HG02885 (cell line): ENCODE data around the gene TSC2.
"Not testable (repeated sequence)": the region's sequence is repeated elsewhere in the genome, so short reads cannot be mapped to it uniquely, and the experiment has no call there.

ENCODE experiments used
- ATAC-seq: cut with Tn5 transposase; IDR thresholded peaks from one replicate; pipeline ENCODE4 v1.9.1; 2021; ENCODE audit warnings: mild to moderate bottlenecking; ENCODE audit not compliant: unreplicated experiment, poor library complexity

The TSC2 gene

DNA sequence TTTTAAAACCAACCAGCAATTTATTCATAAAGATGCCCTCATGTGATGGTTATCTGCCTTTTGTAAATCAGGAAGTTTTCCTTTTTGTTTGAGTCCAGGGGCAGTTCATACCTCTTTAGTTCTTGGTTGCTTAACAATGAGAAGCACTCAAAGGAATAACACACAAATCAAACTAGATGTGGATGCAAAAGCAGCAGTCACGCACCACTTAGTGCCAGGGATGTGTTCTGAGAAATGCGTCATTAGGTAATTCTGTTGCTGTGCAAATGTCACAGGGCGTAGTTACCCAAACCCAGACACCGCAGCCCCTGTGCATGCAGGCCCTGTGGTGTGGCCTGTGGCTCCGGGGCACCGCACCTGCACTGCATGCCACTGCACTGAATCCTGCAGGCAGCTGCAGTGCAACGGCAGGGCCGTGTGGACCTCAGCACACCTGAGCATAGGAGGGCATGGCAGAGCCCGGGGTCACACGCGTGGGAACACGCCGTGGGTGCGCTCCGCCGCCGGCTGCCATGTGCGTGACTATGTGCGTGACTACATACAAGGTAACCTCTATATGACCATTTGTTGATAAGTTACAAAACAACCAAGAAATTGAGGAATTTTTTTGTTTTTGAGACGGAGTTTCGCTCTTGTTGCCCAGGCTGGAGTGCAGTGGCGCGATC is 48.3 kb downstream of the TSC2 start:
- ATAC-seq, result no peak

DNA sequence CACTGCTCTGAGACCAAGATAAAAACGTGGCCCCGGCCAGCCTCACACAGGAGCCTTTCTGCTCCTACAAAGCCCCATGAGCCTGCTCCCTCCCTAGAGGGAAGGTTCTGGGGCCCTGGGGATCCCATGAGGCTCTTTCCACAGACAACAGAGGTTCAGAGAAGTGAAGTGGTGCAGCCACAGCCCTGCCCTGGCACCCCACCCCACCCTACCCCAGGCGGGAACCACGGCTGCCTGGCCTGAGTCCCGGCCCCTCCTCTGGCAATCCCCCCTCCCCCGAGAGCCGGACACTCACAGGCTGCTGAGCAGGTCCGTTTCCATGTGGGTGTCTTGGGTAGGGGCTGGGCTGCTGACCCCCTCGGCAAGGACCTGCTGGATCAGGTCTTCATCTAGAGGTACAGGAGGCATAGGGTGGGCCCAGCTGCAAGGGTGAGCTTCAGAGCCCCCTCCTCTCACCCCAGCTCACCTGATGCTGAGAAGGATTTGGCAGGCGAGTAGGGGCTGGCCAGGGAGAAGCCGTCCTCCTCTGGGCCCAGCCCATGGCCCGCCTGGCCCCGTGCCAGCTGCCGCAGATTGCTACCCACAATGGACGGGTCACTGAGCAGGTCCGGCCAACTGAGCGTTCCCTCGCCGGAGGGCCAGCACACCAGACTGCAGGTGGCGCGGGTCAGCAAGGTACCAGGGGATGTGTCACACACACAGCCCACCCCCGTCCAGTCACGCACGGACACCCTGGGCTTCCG is 49.2 kb downstream of the TSC2 start:
- no peak for ATAC-seq

DNA sequence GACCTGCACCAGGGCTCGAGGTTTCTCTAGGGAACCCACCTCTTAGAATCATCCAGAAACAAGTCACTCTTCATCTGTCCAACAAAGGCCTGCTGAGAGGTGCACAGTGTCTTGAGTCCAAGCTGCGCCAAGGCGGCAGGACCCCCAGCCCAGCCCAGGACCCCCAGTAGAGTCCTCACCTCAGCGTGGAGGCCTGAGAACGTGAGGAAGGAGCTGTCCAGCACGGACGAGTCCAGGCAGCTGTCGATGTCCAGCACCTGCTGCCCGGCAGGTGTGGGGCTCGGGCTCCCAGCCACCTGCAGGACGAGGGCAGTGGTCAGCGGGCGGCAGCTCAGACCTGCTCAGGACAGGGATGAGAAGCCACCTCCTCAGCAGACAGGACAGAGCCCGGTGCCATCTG is 49.9 kb downstream of the TSC2 start:
- ATAC-seq, result not testable (repeated sequence)

DNA sequence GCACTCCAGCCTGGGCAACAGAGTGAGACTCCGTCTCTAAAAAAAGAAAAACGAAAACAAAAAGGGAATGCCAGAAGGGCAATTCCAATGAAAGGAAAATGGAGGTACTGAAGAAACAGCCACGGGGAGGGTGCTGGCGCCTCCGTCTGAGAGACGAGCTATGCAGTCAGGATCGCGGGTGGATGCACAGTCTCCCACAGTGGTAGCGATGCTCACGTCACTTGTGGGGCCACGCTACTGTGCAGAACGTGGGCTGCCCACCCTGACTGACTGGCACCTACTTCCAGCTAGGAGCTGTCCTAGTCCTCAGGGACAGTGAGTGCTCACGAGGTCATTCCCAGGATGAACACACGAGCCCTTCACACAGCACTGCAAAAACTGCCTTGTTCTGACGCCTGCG is 53.8 kb downstream of the TSC2 start:
- not testable (repeated sequence) for ATAC-seq

DNA sequence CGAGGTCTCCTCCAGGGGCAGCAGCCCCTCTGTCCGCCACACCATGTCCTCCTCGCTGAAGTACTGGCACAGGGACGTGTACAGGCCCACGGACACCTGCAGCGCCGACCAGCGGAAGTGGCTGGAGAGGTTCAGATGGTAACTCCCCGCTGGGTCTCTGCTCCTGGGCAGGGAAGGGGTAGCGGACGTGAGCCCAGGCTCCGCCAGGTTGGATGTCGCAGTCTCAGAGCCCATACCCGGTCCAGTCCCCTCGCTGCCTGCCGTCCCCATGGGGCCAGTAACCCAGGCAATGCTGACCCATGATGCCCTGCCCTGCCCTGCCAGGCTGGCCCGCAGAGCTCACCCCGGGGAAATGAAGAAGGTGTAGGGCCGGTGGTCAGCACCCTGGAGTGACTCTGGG is 54.7 kb downstream of the TSC2 start:
- no peak for ATAC-seq

DNA sequence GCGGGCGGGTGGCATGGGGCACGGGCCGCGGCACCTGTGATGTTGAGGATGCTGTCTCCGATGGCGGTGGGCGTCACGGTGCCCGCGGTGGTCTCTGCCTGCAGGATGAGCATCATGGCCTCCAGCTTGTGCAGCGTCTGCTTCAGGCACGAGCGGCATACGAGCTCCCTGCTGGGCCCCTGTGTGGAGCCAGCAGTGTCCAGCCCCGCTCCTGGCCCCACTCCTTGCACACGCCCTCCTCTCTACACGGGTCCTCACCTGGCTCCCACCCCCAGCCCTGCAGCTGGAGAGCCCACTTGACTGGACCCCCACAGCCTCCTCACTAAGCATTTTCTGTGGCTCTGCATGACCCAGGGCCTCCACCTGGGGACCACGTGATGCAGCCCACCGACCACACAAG is 56.7 kb downstream of the TSC2 start:
- ATAC-seq, result not testable (repeated sequence)

DNA sequence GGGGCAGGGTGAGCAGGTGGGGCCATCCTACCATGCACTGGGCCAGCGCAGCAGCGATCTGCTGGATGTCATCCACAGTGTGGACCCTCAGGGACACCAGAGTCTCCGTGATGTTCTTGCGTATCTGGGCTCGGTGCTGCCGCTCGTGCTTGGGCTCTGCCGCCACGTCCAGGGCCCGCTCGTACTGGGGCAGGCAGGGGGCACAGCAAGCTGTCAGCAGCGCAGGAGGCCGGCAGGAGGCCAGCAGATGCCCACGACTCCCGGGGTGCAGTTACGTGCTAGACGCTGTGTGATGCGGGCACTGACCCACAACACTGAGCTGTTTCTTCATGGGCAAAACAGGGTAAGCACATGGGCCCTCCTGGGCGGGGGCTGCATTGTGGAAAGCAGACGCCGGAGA is 57.5 kb downstream of the TSC2 start:
- ATAC-seq, result not testable (repeated sequence)

DNA sequence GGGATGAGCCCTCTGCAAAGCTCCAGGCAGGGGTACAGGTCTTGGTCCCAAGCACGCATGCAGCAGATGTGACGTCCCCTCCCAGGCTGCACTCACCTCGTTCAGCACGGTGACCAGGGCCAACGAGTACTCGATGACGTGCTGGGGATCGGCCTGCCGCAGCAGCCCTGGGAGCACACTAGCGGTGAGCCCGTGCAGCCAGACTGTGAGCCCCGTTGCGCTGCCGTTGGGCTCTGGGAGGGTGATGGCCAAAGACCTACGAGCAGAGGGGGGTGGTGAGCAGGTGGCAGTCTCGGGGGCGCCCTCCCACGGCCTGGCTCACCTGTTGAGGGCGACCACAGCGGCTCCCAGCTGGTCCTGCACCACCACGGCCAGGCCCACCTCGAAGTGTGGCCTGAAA is 58.0 kb downstream of the TSC2 start:
- ATAC-seq, result not testable (repeated sequence)

DNA sequence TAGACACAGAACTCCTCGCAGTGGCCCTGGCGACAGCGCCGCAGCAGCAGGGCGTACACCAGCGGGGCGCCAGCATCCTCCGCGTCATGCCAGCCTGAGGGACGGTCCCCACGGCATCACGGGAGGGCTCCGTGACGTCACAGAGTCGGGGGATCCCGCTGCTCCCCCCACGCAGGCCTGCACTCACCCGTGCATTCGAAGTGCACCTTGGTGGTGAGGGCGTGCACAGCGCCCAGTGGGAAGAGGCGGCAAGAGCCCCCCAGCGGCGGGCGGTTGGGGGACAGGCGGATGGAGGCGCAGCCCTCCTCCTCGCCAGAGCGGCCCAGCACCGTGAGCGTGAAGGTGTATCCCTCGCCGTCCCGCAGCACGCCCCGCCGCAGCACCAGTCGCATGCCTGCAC is 58.4 kb downstream of the TSC2 start:
- ATAC-seq, result not testable (repeated sequence)

DNA sequence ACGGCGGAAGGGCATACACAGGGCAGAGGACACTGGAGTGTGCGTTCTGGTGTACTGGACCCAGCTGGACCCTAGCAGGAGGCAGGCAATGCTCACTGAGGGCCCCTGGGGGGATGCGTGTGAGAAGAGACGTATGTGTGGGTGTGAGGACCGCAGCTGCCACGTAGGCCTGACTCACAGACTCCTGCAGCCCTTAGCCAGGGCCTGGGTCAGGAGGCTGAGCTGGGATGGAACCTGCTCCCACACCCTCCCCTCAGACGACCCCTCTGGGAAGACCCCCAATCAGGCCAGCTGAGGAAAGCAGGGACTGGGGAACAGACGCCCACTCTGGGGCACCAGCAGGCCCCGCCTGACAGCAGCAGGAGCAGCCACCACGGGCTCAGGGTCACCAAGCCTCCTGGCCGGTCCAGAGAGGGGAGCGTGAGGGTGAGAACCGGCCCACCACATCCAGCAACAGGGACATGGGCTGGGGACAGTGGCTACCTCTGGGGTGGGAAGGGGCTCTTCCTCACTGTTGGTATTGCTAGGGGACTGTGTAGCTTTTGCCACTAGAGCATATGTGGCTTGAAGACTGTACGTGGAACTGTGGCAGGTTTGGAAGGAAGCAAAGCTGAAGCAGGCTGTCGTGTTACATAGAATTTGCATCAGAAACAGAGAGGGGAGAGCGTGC is 59.5 kb downstream of the TSC2 start:
- not testable (repeated sequence) for ATAC-seq

DNA sequence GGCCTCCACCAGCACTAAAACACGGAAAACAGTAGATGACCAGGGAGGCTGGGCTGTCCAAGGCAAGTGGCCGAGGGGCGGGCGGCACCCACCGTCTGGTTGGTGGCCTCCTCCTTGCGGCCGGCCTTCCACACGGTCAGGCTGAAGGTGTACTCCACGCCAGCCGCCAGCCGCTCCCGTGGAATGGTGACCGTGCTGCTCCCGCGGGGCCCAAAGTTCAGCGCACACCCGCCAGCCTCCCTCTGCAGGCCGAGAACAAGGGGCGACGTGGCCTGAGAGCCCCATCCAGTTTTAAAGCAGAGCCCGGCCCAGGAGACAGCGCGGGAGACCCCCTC is 60.0 kb downstream of the TSC2 start:
- not testable (repeated sequence) for ATAC-seq

DNA sequence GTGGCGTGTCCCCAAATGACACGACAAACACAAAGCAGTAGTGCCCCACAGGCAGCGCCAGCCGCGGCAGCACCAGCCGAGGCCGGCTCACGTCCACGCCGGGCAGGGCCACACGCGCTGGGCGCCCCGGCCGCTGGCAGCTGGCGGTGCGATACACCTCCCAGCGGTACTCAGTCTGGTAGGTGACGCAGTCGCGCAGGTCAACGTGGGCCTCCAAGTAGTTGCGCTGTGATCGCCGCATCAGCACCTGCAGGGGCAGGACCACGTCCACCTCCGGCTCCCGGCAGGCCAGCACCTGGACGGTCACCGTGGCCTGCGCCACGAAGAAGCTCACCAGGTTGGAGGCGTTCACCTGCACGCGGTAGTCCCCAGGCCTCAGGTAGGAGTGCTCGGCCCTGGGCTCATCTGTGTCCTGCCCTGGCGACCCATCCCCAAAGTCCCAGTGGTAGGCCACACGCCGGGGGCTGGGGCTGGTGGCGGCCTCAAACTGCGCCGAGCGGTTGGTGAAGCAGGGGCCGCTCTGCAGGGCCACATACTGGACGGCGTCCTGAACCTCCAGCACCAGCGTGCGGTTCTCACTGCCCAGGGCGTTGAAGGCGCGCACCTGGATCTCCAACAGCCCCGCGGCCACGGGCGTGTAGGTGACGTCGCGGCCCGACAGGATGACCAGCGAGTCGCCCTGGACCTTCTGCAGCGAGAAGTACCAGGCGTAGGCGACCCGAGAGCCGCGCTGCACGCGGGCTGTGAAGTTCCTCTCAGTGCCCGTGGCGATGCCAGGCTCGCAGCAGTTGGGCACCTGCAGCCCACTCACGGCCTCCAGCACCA is 60.9 kb downstream of the TSC2 start:
- not testable (repeated sequence) for ATAC-seq

DNA sequence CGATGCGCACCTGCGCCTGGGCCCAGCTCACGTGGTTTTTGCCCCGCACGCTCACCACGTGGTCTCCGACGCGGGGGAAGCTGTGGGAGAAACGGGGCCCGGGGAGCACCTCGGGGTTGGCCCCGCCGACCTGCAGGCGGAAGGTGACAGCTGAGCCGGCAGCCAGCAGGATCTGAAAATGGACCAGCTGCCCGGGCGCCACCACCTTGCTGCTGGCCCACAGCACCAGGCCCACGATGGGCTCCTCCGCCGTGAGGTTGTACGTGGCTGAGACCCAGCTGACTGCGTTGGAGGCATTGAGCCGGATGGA is 61.4 kb downstream of the TSC2 start:
- not testable (repeated sequence) for ATAC-seq

DNA sequence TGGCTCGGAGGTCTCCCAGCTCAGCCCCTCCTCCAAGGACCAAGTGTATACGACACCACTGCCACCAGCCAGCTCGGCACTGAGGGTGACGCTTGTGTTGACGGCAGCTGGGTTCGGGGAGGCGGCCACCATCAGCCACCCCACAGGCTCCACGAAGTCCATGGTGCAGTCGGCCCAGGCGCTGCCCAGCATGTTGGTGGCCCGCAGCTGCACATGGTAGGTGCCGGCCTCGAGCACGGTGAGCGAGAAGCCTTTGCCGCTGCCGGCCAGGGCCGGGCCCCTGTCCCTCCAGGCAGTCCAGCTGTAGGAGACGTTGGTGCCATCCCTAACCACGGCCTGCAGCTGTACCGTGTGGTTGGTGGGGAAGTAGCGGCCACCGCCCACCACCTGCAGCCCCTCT is 62.1 kb downstream of the TSC2 start:
- ATAC-seq, result not testable (repeated sequence)

DNA sequence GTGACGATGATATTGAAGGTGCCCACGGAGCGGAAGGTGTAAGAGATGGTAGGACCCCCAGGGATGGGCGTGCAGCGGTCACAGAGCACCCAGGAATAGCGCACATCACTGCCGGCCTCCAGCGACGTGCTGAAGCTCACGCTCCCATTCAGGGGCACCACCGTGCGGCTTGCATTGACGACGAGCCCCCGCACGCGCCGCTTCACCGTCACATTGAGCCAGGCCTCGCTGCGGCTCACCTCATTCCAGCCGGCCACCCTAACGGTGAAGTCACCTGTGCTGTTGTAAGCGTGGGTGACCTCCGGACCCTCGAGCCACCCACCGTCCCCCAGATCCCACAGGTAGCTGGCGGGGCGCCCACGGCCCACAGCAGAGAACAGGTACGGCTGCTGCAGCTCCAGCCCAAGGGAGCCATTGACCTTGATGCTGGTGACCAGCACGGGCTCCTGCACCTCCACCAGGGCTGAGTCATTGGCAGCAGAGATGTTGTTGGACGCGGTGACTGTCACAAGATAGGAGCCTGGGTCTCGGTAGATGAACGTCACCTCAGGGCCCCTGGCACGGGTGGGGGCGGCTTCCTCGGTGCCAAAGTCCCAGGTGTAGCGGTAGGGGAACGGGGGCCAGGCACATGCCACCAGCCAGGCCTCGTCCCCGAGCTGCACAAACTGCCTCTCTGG is 62.7 kb downstream of the TSC2 start:
- ATAC-seq, result not testable (repeated sequence)

DNA sequence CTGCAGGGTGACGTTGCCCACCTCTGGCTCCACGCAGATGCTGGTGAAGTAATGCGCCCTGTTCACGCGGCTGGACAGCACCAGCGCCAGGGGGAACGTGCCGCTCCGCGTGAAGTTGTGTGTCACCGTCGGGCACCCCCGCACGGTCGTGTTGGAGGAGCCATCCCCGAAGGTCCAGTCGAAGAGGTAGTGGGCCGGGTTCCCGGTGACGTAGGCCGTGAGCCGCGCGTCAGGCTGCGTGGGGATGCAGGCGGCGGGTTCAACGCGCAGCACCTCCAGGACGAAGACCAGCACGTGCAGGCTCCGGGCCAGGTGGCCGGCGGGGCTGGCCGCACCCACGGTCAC is 63.2 kb downstream of the TSC2 start:
- not testable (repeated sequence) for ATAC-seq

DNA sequence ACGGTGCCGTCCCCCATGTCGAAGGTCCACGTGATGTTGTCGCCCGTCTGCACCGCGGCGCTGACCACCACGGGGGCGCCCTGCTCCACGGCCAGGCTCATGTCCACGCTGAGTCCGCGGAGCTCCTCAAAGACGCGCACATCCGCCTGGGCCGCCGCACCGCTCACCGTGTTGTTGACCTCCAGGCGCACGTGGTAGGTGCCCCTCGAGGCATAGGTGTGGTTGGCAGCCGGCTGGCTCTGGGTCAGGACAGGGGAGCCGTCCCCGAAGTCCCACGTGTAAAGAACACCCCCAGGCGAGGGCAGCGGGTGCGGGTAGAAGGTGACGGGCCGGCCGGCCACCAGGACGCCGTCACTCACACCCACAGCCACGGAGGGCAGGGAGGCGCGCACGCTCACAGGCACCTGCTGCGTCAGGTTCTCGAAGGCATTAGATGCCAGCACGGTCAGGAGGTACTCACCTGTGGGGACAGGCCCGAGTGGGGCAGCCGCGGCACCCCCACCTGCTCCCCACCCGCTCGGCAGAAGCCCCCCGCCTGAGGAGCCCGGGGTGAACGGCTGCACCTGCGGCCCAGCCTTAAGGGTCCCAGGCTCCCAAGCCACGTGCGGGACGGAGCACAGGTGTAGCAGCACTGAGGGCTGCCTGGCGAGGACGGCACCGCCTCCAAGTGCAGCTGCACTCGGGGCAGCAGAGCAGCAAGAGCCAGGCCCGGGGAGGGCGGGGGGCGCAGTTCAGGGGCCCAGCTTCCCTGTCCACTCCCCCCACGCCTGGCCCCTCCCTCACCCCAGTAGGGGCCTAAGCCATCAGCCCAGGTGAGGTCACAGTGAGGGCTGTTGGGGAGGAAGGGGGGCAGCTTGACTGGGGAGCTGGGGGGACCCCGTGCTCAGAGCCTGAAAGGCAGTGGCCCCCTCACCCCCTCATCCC is 63.9 kb downstream of the TSC2 start:
- not testable (repeated sequence) for ATAC-seq

DNA sequence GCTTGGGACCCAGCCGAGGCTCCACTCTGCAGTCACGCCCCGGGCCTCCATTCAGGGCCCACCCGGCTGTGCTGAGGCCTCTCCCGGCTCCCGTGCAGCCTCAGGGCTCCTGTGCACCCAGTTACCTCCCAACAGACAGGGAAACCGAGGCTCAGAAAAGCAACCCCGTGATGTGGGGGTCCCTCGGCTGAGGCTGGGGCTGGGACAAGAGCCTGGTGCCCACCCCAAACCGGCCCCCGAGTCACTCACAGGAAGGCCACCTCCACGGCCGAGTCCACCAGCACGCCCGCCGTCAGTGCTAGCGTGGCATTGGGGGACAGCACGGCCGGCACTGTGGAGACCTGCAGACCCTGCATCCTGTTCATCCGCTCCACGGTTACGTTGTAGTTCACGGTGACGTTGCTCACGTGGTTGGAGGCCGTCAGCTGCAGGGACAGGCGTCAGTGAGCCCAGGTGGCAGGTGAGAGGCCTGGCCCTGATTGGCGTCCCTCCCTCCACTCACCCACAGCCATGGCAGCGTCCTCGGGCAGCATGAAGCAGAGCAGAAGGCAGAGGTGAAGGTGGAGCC is 64.8 kb downstream of the TSC2 start:
- not testable (repeated sequence) for ATAC-seq

DNA sequence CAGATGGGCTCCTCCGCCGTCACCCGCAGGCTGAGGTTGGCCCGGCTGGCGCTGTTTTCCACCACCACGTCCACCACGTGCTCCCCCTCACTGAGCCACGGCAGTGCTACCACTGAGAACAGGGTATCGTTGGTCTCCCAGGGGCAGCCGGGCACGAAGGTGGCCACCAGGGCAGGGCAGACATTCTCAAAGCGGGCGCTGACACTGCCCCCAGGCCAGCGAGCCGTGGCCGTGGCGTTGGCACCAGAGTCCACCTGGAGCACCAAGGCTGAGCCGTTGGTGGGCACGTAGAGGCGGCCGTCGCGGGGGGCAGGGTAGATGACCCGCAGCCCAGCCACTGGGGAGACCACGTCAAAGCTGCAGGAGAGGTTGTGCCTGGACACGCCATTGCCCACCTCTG is 66.4 kb downstream of the TSC2 start:
- not testable (repeated sequence) for ATAC-seq
